Large intestine (tissue), 3 donors: ENCODE data around the gene IFI44. TPM values are rescaled to one million over a fixed set of nuclear protein-coding genes. Genes with fewer than 3 reads are reported as not detected.

Experiments used
- DNase-seq, 2 donors: peaks; one replicate each; pipeline versions ENCODE4 v3.0.0 to v3.0.0-alpha.2; 2013
- H3K27ac ChIP-seq: one replicate; pipeline ENCODE4 v1.5.1; 2013; ENCODE audit warnings: low read length
- H3K27me3 ChIP-seq: 2 replicates; pipeline ENCODE4 v1.6.1; 2013; ENCODE audit warnings: low read length; ENCODE audit not compliant: control insufficient read depth, insufficient read depth
- H3K36me3 ChIP-seq: 2 replicates; pipeline ENCODE4 v1.6.1; 2013; ENCODE audit warnings: low read length; ENCODE audit not compliant: control insufficient read depth, insufficient read depth
- H3K4me1 ChIP-seq: one replicate; pipeline ENCODE4 v1.6.1; 2013; ENCODE audit warnings: low read length; ENCODE audit not compliant: control insufficient read depth, insufficient read depth
- H3K4me3 ChIP-seq: one replicate; pipeline ENCODE4 v1.5.1; 2013; ENCODE audit warnings: low read length
- H3K9me3 ChIP-seq: one replicate; pipeline ENCODE4 v1.6.1; 2013; ENCODE audit warnings: mild to moderate bottlenecking, low read depth, low read length, moderate library complexity; ENCODE audit not compliant: control insufficient read depth
- WGBS: methylation state at CpG from one replicate; pipeline ENCODE4 v1.1.5; 2013; ENCODE audit warnings: low lambda C conversion rate; ENCODE audit not compliant: insufficient coverage; 5-methylcytosine and 5-hydroxymethylcytosine counted together
- polyA plus RNA-seq: library from polyadenylated mRNA; unstranded; fragments of 120-200 nt; gene quantifications from one replicate; pipeline ENCODE4 v1.2.1, GENCODE V29; 2013

Gene IFI44
- polyA plus RNA-seq, 1 donor = 14.5 TPM

GRCh38 chr1:78650114-78650660 lies 556 bp downstream of the IFI44 start:
- Histone ChIP-seq H3K27me3 (no peaks in the 10 kb centered on the region), H3K4me3 (no peak overlapping the region), H3K9me3 (no peaks in the 10 kb centered on the region), H3K27ac (no peak overlapping the region), H3K4me1 (no peaks in the 10 kb centered on the region), H3K36me3 (no peaks in the 10 kb centered on the region)
- no peak for DNase-seq
- 93% methylated on average over 3 of the region's 6 CpGs for WGBS

DNA sequence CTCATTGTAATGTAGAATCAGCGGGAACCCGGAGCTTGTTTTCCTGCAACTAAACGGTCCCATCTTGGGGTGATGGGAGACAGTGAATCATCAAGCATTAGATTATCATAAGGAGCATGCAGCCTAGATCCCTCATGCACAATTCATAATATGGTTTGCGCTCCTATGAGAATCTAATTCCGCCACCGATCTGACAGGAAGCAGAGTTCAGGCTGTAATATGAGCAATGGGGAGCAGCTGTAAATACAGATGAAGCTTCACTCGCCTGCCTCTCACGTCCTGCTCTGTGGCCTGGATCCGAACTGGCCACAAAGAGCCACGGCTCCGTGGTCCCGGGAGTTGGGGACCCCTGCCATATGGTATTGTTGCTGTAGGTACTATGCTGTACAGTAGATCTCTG lies 1.6 kb downstream of the IFI44 start:
- no CpG with 5 or more reads among the region's 12 CpGs for WGBS
- no peak overlapping the region for H3K4me3 ChIP-seq
- DNase-seq = no peak
- no peak overlapping the region for H3K27ac ChIP-seq
- no peaks in the 10 kb centered on the region for H3K27me3 ChIP-seq
- no peaks in the 10 kb centered on the region for H3K9me3 ChIP-seq
- H3K4me1 ChIP-seq = no peaks in the 10 kb centered on the region
- no peaks in the 10 kb centered on the region for H3K36me3 ChIP-seq

DNA sequence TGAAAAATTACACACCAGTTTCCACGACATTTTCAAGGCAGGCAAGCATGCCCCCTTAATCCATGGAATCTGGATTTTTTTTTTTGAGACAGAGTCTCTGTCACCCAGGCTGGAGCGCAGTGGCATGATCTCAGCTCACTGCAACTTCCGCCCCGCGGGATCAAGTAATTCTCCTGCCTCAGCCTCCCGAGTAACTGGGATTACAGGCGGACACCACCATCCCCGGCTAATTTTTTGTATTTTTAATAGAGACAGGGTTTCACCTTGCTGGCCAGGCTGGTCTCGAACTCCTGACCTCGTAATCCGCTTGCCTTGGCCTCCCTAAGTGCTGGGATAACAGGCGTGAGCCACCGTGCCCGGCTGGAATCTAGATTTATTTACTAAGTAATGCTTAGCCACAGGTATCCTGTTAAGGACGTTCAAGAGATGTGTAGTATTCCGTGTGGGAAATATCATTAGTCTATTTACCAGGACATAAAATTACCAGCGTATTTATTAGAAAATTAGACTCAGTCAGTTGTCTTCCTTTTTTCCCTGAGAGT lies 2.5 kb downstream of the IFI44 start:
- no peak for DNase-seq
- 100% methylated on average over 1 of the region's 17 CpGs for WGBS
- H3K27me3 ChIP-seq = no peaks in the 10 kb centered on the region
- no peaks in the 10 kb centered on the region for H3K4me1 ChIP-seq
- H3K4me3 ChIP-seq = no peak overlapping the region
- no peaks in the 10 kb centered on the region for H3K36me3 ChIP-seq
- no peaks in the 10 kb centered on the region for H3K9me3 ChIP-seq
- no peak overlapping the region for H3K27ac ChIP-seq

- no peaks in the 10 kb centered on the region for H3K9me3 ChIP-seq
- no peak overlapping the region for H3K4me3 ChIP-seq
- 80% methylated on average over 1 of the region's 1 CpG for WGBS
- H3K36me3 ChIP-seq = no peaks in the 10 kb centered on the region
- H3K27me3 ChIP-seq = no peaks in the 10 kb centered on the region
- H3K4me1 ChIP-seq = no peaks in the 10 kb centered on the region
- H3K27ac ChIP-seq = no peak overlapping the region
- DNase-seq = no peak
These were observed 9.3 kb downstream of the IFI44 start for GRCh38 chr1:78658901-78659300.

DNA sequence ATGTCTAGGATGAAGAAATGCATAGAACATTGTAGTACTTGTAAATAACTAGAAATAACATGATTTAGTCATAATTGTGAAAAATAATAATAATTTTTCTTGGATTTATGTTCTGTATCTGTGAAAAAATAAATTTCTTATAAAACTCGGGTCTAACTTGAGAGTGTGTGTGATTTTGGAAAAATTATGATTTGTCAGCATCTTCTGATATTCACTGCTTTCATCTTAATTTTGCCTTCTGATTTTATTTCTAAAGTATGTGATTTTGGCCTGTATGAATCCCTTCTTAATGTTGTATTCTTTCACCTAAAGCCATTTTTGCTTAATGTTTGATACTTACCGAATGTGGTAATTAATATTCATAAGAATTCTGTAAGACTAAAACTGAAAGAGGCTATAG lies 14.3 kb downstream of the IFI44 start:
- DNase-seq = no peak
- H3K4me3 ChIP-seq = no peak overlapping the region
- no peaks in the 10 kb centered on the region for H3K4me1 ChIP-seq
- H3K36me3 ChIP-seq = no peaks in the 10 kb centered on the region
- no peak overlapping the region for H3K27ac ChIP-seq
- 83% methylated on average over 1 of the region's 2 CpGs for WGBS
- H3K9me3 ChIP-seq = no peaks in the 10 kb centered on the region
- H3K27me3 ChIP-seq = no peaks in the 10 kb centered on the region

DNA sequence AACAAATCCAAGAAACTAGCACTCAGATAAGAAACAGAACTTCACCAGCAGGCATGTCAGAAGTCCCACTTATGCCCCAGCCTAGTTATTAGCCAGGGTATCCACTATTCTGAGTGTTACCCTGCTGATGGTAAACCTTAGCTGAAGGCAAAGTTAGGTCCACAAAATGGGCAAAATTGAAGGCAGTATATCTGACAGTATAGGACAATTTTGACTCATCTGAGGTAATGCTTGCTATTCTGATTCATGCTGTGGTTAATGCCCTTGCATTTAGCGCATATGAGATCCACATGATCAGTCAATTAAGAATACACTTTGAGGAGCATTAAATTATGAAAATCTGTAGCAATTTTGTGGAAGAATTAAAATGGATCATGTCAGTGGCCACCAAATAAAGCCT lies 15.1 kb downstream of the IFI44 start:
- WGBS = no CpG with 5 or more reads among the region's 1 CpG
- H3K27ac ChIP-seq = no peak overlapping the region
- H3K27me3 ChIP-seq = no peaks in the 10 kb centered on the region
- no peaks in the 10 kb centered on the region for H3K4me1 ChIP-seq
- no peak for DNase-seq
- H3K4me3 ChIP-seq = no peak overlapping the region
- no peaks in the 10 kb centered on the region for H3K36me3 ChIP-seq
- no peaks in the 10 kb centered on the region for H3K9me3 ChIP-seq

GRCh38 chr1:78665809-78666208 lies 16.2 kb downstream of the IFI44 start:
- H3K27me3 ChIP-seq = no peaks in the 10 kb centered on the region
- H3K36me3 ChIP-seq = no peaks in the 10 kb centered on the region
- no peak for DNase-seq
- H3K4me1 ChIP-seq = no peaks in the 10 kb centered on the region
- 100% methylated on average over 1 of the region's 6 CpGs for WGBS
- H3K27ac ChIP-seq = no peak overlapping the region
- H3K9me3 ChIP-seq = no peaks in the 10 kb centered on the region
- H3K4me3 ChIP-seq = no peak overlapping the region

- no CpG with 5 or more reads among the region's 1 CpG for WGBS
- no peaks in the 10 kb centered on the region for H3K27me3 ChIP-seq
- H3K9me3 ChIP-seq = no peaks in the 10 kb centered on the region
- H3K36me3 ChIP-seq = no peaks in the 10 kb centered on the region
- DNase-seq = no peak
- no peak overlapping the region for H3K4me3 ChIP-seq
- H3K4me1 ChIP-seq = no peaks in the 10 kb centered on the region
- no peak overlapping the region for H3K27ac ChIP-seq
These were observed 18.3 kb downstream of the IFI44 start for GRCh38 chr1:78667939-78668338.

DNA sequence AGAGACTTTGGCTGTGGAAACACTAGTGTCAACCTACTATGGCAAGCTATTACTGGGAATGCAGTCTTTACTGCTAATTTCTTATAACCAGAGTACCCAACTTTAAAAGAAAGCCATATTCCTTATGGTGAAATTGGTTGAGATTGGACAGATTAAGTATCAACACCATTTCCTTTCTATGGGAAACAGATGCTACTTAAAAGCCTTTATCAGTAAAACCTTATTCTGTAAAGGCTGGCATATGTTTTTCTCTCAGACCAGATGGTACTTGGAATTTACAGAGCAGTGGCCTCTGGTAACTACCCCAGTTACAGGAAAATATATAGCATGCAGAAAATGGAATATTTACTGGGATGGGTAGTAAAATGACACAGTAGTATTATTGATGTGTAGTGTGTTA lies 18.8 kb downstream of the IFI44 start:
- H3K4me1 ChIP-seq = no peaks in the 10 kb centered on the region
- no peaks in the 10 kb centered on the region for H3K9me3 ChIP-seq
- H3K36me3 ChIP-seq = no peaks in the 10 kb centered on the region
- H3K4me3 ChIP-seq = no peak overlapping the region
- H3K27ac ChIP-seq = no peak overlapping the region
- no peak for DNase-seq
- H3K27me3 ChIP-seq = no peaks in the 10 kb centered on the region

- no peaks in the 10 kb centered on the region for H3K9me3 ChIP-seq
- H3K4me3 ChIP-seq = no peak overlapping the region
- H3K4me1 ChIP-seq = no peaks in the 10 kb centered on the region
- no CpG with 5 or more reads among the region's 1 CpG for WGBS
- peaks cover 3% of the 10 kb centered on the region for H3K27me3 ChIP-seq
- no peak for DNase-seq
- H3K36me3 ChIP-seq = no peaks in the 10 kb centered on the region
- no peak overlapping the region for H3K27ac ChIP-seq
These were observed 22.8 kb downstream of the IFI44 start for GRCh38 chr1:78672428-78672827.

- Histone ChIP-seq H3K27me3 (peaks cover 3% of the 10 kb centered on the region), H3K4me1 (no peaks in the 10 kb centered on the region), H3K4me3 (no peak overlapping the region), H3K36me3 (no peaks in the 10 kb centered on the region), H3K27ac (no peak overlapping the region), H3K9me3 (no peaks in the 10 kb centered on the region)
- DNase-seq = no peak
- WGBS = no CpG with 5 or more reads among the region's 5 CpGs
These were observed 23.5 kb downstream of the IFI44 start for GRCh38 chr1:78673120-78673519.
